ENCODE results near the gene GABBR2.

Gene GABBR2

GRCh38 chr9:98568234-98568908 lies 140.4 kb downstream of the GABBR2 start:
- DNase-seq: no peak
- Mint-ChIP-seq H3K9me3 (no peaks in the 10 kb centered on the region), H3K27me3 (ENCODE audit: low read depth, poor library complexity) (peaks cover 13% of the 10 kb centered on the region), H3K36me3 (ENCODE audit: low read depth) (no peaks in the 10 kb centered on the region), H3K4me1 (peaks cover 5% of the 10 kb centered on the region), H3K27ac (no peak overlapping the region), H3K4me3 (no peak overlapping the region)
- TF ChIP-seq CTCF (IDR thresholded peaks at IDR 0.05): no peak

GRCh38 chr9:98567540-98568233 lies 141.0 kb downstream of the GABBR2 start:
- Mint-ChIP-seq H3K27ac (no peak overlapping the region), H3K4me3 (no peak overlapping the region), H3K27me3 (ENCODE audit: low read depth, poor library complexity) (peaks cover 15% of the 10 kb centered on the region), H3K36me3 (ENCODE audit: low read depth) (no peaks in the 10 kb centered on the region), H3K9me3 (no peaks in the 10 kb centered on the region), H3K4me1 (peaks cover 5% of the 10 kb centered on the region)
- DNase-seq: no peak
- no peak for TF ChIP-seq CTCF (IDR thresholded peaks at IDR 0.05)

- H3K9me3 Mint-ChIP-seq: no peaks in the 10 kb centered on the region
These were observed 143.3 kb downstream of the GABBR2 start for GRCh38 chr9:98565152-98566135.

GRCh38 chr9:98564714-98565113 lies 144.0 kb downstream of the GABBR2 start:
- H3K27ac Mint-ChIP-seq: no peak overlapping the region
- peaks cover 12% of the 10 kb centered on the region for H3K27me3 Mint-ChIP-seq (ENCODE audit: low read depth, poor library complexity)
- H3K36me3 Mint-ChIP-seq (ENCODE audit: low read depth): no peaks in the 10 kb centered on the region
- H3K9me3 Mint-ChIP-seq: no peaks in the 10 kb centered on the region
- H3K4me1 Mint-ChIP-seq: no peaks in the 10 kb centered on the region
- DNase-seq: no peak
- no peak for TF ChIP-seq CTCF (IDR thresholded peaks at IDR 0.05)
- no peak overlapping the region for H3K4me3 Mint-ChIP-seq

More at GRCh38 chr9:98565152-98566135, 143.3 kb downstream of the GABBR2 start:
- H3K27ac Mint-ChIP-seq: no peak overlapping the region
- no peak overlapping the region for H3K4me3 Mint-ChIP-seq
- peaks cover 12% of the 10 kb centered on the region for H3K27me3 Mint-ChIP-seq (ENCODE audit: low read depth, poor library complexity)
- no peaks in the 10 kb centered on the region for H3K4me1 Mint-ChIP-seq
- TF ChIP-seq CTCF (IDR thresholded peaks at IDR 0.05): no peak
- H3K36me3 Mint-ChIP-seq (ENCODE audit: low read depth): no peaks in the 10 kb centered on the region
- DNase-seq: no peak

- TF ChIP-seq CTCF (IDR thresholded peaks at IDR 0.05): no peak
- H3K9me3 Mint-ChIP-seq: no peaks in the 10 kb centered on the region
- H3K4me1 Mint-ChIP-seq: no peaks in the 10 kb centered on the region
- H3K4me3 Mint-ChIP-seq: no peak overlapping the region
- no peaks in the 10 kb centered on the region for H3K36me3 Mint-ChIP-seq (ENCODE audit: low read depth)
- H3K27me3 Mint-ChIP-seq (ENCODE audit: low read depth, poor library complexity): peaks cover 12% of the 10 kb centered on the region
- no peak overlapping the region for H3K27ac Mint-ChIP-seq
- DNase-seq: no peak
These were observed 144.7 kb downstream of the GABBR2 start for GRCh38 chr9:98563988-98564387.

Measured in nephron progenitor cell (in vitro differentiated cells).